ENCODE data around the gene ARHGAP15.

GRCh38 chr2:143684551-143685320 lies 555.5 kb downstream of the ARHGAP15 start:
- no peak for TF ChIP-seq POLR2A (IDR thresholded peaks at IDR 0.05)
- no peak for TF ChIP-seq CTCF (IDR thresholded peaks at IDR 0.05)
- no peak for TF ChIP-seq POLR2AphosphoS5 (IDR thresholded peaks at IDR 0.05)
- no peak for TF ChIP-seq EP300 (IDR thresholded peaks at IDR 0.05)

Data from gastroesophageal sphincter (tissue), 3 donors.